ENCODE data around the gene SCGB1C2. TPM values are rescaled to one million over a fixed set of nuclear protein-coding genes. Genes with fewer than 3 reads are reported as not detected.

The SCGB1C2 gene
- total and polyA plus RNA-seq, 2 donors from 2014 or later, result not detected

DNA sequence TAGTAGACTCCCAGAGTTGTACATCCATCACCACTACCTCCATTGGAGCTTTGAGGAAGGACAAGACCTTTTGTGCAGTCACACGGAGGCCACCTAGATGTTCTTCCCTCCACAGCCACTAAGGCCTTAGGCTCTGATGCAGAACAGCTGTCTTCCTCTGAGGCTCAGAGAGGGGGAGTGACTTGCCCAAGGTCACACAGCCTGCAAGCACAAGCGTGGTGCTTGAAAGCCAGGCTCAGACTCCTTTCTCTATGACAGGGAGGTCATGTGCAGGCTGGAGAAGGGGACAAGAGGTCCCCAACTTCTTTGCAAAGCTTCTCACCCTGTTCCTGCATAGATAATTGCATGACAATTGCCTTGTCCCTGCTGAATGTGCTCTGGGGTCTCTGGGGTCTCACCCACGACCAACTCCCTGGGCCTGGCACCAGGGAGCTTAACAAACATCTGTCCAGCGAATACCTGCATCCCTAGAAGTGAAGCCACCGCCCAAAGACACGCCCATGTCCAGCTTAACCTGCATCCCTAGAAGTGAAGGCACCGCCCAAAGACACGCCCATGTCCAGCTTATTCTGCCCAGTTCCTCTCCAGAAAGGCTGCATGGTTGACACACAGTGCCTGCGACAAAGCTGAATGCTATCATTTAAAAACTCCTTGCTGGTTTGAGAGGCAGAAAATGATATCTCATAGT, 12.7 kb downstream of the SCGB1C2 start:
- Histone ChIP-seq H3K36me3 (ENCODE audit: control insufficient read depth in 2 of 3, insufficient read depth in 3 of 3, low read length in 3 of 3) (no peaks in the 10 kb centered on the region), H3K9ac (ENCODE audit: low read length in 3 of 3) (no peak overlapping the region), H3K9me3 (ENCODE audit: control insufficient read depth in 2 of 3, insufficient read depth in 1 of 3, low read length in 3 of 3) (no peaks in the 10 kb centered on the region), H3K27me3 (ENCODE audit: control insufficient read depth, insufficient read depth, low read length) (no peaks in the 10 kb centered on the region), H3K4me3 (ENCODE audit: low read length in 3 of 3) (no peak overlapping the region), H3K27ac (ENCODE audit: low read depth in 2 of 2, low read length in 2 of 2) (no peak overlapping the region), H3K4me1 (ENCODE audit: control insufficient read depth in 2 of 3, insufficient read depth in 2 of 3, low read depth in 1 of 3, low read length in 3 of 3) (no peaks in the 10 kb centered on the region)
- intact Hi-C loops (cut with DNase I), result no loop called here
- DNase-seq (peak in 1 of 5 donors; percentile 22), FAIRE-seq (no peak)
- no peak for TF ChIP-seq CTCF (IDR thresholded peaks at IDR 0.05; ENCODE audit: borderline replicate concordance, extremely low read depth, insufficient read depth)

DNA sequence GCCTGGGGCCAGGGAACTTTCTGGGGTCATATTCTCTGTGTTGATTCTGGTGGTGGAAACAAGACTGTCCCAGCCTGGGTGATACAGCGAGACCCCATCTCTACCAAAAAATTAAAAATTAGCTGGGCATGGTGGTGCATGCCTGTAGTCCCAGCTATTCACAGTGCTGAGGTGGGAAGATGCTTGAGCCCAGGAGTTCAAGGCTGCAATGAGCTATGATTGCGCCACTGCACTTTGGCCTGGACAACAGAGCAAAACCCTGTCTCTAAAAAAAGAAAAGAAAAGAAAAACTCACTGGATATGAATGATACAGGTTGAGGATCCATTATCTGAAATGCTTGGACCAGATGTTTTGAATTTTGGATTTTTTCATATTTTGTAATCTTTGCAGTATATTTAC, 13.6 kb downstream of the SCGB1C2 start:
- H3K4me3 ChIP-seq (ENCODE audit: low read length in 3 of 3), result no peak overlapping the region
- no peak for TF ChIP-seq CTCF (IDR thresholded peaks at IDR 0.05; ENCODE audit: borderline replicate concordance, extremely low read depth, insufficient read depth)
- no peaks in the 10 kb centered on the region for H3K9me3 ChIP-seq (ENCODE audit: control insufficient read depth in 2 of 3, insufficient read depth in 1 of 3, low read length in 3 of 3)
- intact Hi-C loops (cut with DNase I), result no loop called here
- no peak overlapping the region for H3K9ac ChIP-seq (ENCODE audit: low read length in 3 of 3)
- H3K4me1 ChIP-seq (ENCODE audit: control insufficient read depth in 2 of 3, insufficient read depth in 2 of 3, low read depth in 1 of 3, low read length in 3 of 3), result no peaks in the 10 kb centered on the region
- H3K36me3 ChIP-seq (ENCODE audit: control insufficient read depth in 2 of 3, insufficient read depth in 3 of 3, low read length in 3 of 3), result no peaks in the 10 kb centered on the region
- DNase-seq (no peak), FAIRE-seq (no peak)
- no peaks in the 10 kb centered on the region for H3K27me3 ChIP-seq (ENCODE audit: control insufficient read depth, insufficient read depth, low read length)
- H3K27ac ChIP-seq (ENCODE audit: low read depth in 2 of 2, low read length in 2 of 2), result no peak overlapping the region

DNA sequence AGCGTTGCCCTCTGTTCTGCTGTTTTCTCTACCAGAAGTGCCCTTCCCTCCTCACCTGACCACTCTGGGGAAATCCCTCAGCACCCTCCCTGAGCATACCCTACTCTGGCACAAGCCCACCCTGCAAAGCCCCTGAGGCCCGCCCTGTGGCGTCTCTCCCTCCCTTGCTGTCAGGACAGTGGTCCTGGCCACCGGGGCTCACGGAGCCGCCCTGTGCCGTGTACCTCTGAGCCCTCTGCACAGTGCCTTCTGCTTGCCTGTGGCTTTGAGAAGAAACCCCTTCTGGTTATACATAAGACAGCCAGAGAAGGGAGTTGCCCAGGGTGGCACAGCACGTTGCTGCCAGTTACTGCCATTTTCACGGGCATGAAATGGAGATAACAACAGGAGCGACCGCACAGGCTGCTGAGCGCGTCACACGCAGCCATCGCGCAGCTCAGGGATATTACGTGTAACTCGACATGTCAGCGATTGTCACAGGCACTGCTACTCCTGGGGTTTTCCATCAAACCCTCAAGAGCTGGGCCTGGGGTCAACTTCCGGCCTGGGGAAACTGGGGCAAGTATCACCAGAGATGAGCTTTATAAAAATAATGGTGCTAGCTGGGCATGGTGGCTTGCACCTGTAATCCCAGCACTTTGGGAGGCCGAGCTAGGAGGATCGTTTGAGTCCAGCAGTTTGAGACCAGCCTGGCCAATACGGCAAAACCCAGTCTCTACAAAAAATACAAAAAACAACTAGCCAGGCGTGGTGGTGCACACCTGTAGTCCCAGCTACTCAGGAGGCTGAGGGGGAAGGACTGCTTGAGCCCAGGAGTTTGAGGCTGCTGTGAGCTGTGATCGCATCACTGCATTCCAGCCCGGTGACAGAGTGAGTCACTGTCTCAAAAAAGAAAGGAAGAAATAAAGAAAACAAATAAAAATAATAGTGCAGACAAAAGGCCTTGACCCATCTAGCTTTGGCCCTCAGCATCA, 14.8 kb downstream of the SCGB1C2 start:
- Histone ChIP-seq H3K36me3 (ENCODE audit: control insufficient read depth in 2 of 3, insufficient read depth in 3 of 3, low read length in 3 of 3) (no peaks in the 10 kb centered on the region), H3K27me3 (ENCODE audit: control insufficient read depth, insufficient read depth, low read length) (no peaks in the 10 kb centered on the region), H3K9me3 (ENCODE audit: control insufficient read depth in 2 of 3, insufficient read depth in 1 of 3, low read length in 3 of 3) (no peaks in the 10 kb centered on the region), H3K9ac (ENCODE audit: low read length in 3 of 3) (no peak overlapping the region), H3K4me1 (ENCODE audit: control insufficient read depth in 2 of 3, insufficient read depth in 2 of 3, low read depth in 1 of 3, low read length in 3 of 3) (no peaks in the 10 kb centered on the region), H3K27ac (ENCODE audit: low read depth in 2 of 2, low read length in 2 of 2) (no peak overlapping the region), H3K4me3 (ENCODE audit: low read length in 3 of 3) (no peak overlapping the region)
- DNase-seq (peak in 1 of 5 donors; percentile 42), FAIRE-seq (no peak)
- no peak for TF ChIP-seq CTCF (IDR thresholded peaks at IDR 0.05; ENCODE audit: borderline replicate concordance, extremely low read depth, insufficient read depth)
- intact Hi-C loops (cut with DNase I), result no loop called here
